ENCODE measurements around the gene NUDT13.

Gene NUDT13

GRCh38 chr10:73116017-73116416, 5.8 kb downstream of the NUDT13 start:
- H4K8ac ChIP-seq (ENCODE audit: low read depth, low read length) = no peak overlapping the region
- H3K18ac ChIP-seq (ENCODE audit: low read length) = no peak overlapping the region
- no peaks in the 10 kb centered on the region for H3K27me3 ChIP-seq (ENCODE audit: control insufficient read depth in 3 of 3, insufficient read depth in 3 of 3, low read depth in 1 of 3, low read length in 3 of 3)
- H4K91ac ChIP-seq (ENCODE audit: low read depth, low read length, poor library complexity) = no peak overlapping the region
- H2AK5ac ChIP-seq (ENCODE audit: low read depth, low read length) = no peak overlapping the region
- H3K9me3 ChIP-seq (replicated peaks in 1 of 2; ENCODE audit: control insufficient read depth in 2 of 2, insufficient read depth in 1 of 2, low read depth in 1 of 2, low read length in 2 of 2) = no peaks in the 10 kb centered on the region
- H2BK5ac ChIP-seq (ENCODE audit: low read length) = no peak overlapping the region
- WGBS, 2 donors (ENCODE audit: extremely low coverage in 2 of 2, insufficient read length in 2 of 2, insufficient replicate concordance in 1 of 2) = no CpG with 5 or more reads among the region's 1 CpG
- H3K27ac ChIP-seq (replicated peaks; ENCODE audit: low read length) = no peak overlapping the region
- H3K4me2 ChIP-seq (ENCODE audit: insufficient read depth, low read length, poor library complexity, severe bottlenecking) = no peak overlapping the region
- no peak for DNase-seq (ENCODE audit: low spot score)
- H3K23ac ChIP-seq (ENCODE audit: low read depth, low read length, poor library complexity) = no peak overlapping the region
- no peak overlapping the region for H2BK12ac ChIP-seq (ENCODE audit: low read length)
- no peak overlapping the region for H2BK120ac ChIP-seq (ENCODE audit: low read depth, low read length)
- H3K79me1 ChIP-seq (ENCODE audit: low read depth, low read length) = no peaks in the 10 kb centered on the region
- peaks cover 0 to 22% of the 10 kb centered on the region in 2 donors for H3K36me3 ChIP-seq (replicated peaks in 1 of 2; ENCODE audit: control insufficient read depth in 2 of 2, insufficient read depth in 2 of 2, low read length in 2 of 2)
- H3K4me1 ChIP-seq (ENCODE audit: control insufficient read depth in 2 of 2, insufficient read depth in 1 of 2, low read depth in 1 of 2, low read length in 2 of 2) = peaks cover 2 to 4% of the 10 kb centered on the region in 2 donors
- no peak overlapping the region for H3K9ac ChIP-seq (ENCODE audit: low read depth, low read length, poor library complexity)
- H3K14ac ChIP-seq (ENCODE audit: low read length) = no peak overlapping the region
- H2BK15ac ChIP-seq (ENCODE audit: low read length) = no peak overlapping the region
- no peak overlapping the region for H3K4ac ChIP-seq (ENCODE audit: low read length)
- H2AFZ ChIP-seq (ENCODE audit: low read length) = no peak overlapping the region
- no peak overlapping the region for H3K4me3 ChIP-seq (ENCODE audit: low read length in 2 of 2)

DNA sequence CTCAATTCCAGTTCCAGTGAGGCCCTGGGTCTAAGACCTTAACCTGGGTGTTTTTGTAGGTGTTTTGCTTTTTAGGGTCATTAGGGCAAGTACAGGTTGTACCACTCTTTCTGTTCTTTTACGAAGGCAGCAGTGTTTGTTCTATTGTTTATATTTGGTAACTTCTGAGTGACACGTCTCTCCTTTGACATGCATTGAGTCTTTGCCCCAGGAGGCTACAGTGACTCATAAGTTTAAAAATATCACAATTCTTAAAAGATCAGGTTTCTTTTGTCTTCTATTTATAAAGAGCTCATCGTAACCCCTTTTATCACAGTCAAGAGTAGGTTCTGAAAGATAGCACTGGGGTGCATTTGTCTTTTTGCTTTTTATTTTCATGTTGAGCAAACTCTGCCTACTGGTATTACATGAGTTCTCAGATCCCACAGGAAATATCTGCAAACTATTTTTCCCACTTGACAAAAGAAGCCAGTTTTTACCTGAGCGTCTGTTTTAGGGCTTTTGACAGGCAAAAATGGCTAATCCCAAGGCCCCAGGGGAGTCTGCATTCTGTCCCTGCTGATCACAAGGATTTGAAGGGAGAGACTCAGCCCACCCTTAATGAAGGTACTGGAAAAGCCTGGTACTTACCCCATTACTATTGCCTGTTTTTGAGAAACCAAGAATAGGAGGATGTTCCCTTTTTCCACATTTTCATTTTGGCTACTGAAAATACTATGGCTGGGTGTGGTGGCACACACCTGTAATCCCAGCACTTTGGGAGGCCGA, 7.9 kb downstream of the NUDT13 start:
- Histone ChIP-seq H2BK120ac (ENCODE audit: low read depth, low read length) (no peak overlapping the region), H3K4ac (ENCODE audit: low read length) (no peak overlapping the region), H2BK5ac (ENCODE audit: low read length) (no peak overlapping the region), H3K18ac (ENCODE audit: low read length) (no peak overlapping the region), H3K36me3 (replicated peaks in 1 of 2; ENCODE audit: control insufficient read depth in 2 of 2, insufficient read depth in 2 of 2, low read length in 2 of 2) (peaks cover 0 to 26% of the 10 kb centered on the region in 2 donors), H2AFZ (ENCODE audit: low read length) (no peak overlapping the region), H3K27me3 (ENCODE audit: control insufficient read depth in 3 of 3, insufficient read depth in 3 of 3, low read depth in 1 of 3, low read length in 3 of 3) (no peaks in the 10 kb centered on the region), H3K9ac (ENCODE audit: low read depth, low read length, poor library complexity) (no peak overlapping the region), H3K4me2 (ENCODE audit: insufficient read depth, low read length, poor library complexity, severe bottlenecking) (no peak overlapping the region), H4K8ac (ENCODE audit: low read depth, low read length) (no peak overlapping the region), H3K14ac (ENCODE audit: low read length) (no peak overlapping the region), H2BK15ac (ENCODE audit: low read length) (no peak overlapping the region), H2AK5ac (ENCODE audit: low read depth, low read length) (no peak overlapping the region), H3K9me3 (replicated peaks in 1 of 2; ENCODE audit: control insufficient read depth in 2 of 2, insufficient read depth in 1 of 2, low read depth in 1 of 2, low read length in 2 of 2) (no peaks in the 10 kb centered on the region), H3K4me1 (ENCODE audit: control insufficient read depth in 2 of 2, insufficient read depth in 1 of 2, low read depth in 1 of 2, low read length in 2 of 2) (peaks cover 2 to 4% of the 10 kb centered on the region in 2 donors), H3K4me3 (ENCODE audit: low read length in 2 of 2) (no peak overlapping the region), H4K91ac (ENCODE audit: low read depth, low read length, poor library complexity) (no peak overlapping the region), H3K27ac (replicated peaks; ENCODE audit: low read length) (no peak overlapping the region), H2BK12ac (ENCODE audit: low read length) (no peak overlapping the region), H3K23ac (ENCODE audit: low read depth, low read length, poor library complexity) (no peak overlapping the region), H3K79me1 (ENCODE audit: low read depth, low read length) (no peaks in the 10 kb centered on the region)
- WGBS, 2 donors (ENCODE audit: extremely low coverage in 2 of 2, insufficient read length in 2 of 2, insufficient replicate concordance in 1 of 2) = no CpG with 5 or more reads among the region's 5 CpGs
- DNase-seq (ENCODE audit: low spot score) = no peak

DNA sequence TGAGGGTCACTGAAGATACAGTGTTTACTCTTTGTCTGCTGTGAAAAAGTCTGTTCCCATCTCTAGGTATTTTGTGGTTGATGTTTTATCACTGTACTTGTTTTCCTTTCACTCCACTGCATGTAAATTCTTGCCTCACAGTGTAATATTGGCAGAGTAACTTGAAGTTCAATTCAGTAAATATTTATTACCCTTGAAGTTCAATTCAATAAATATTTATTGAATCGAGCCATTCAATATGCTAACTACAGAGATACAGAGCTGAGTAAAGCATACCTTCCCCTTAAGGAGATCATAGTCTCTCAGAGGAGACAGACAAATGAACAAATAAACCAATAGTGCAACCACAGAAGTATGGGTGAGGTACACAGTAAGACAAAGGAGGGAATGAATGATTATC, 9.2 kb downstream of the NUDT13 start:
- Histone ChIP-seq H3K4me1 (ENCODE audit: control insufficient read depth in 2 of 2, insufficient read depth in 1 of 2, low read depth in 1 of 2, low read length in 2 of 2) (peaks cover 2 to 4% of the 10 kb centered on the region in 2 donors), H3K18ac (ENCODE audit: low read length) (no peak overlapping the region), H3K9ac (ENCODE audit: low read depth, low read length, poor library complexity) (no peak overlapping the region), H3K9me3 (replicated peaks in 1 of 2; ENCODE audit: control insufficient read depth in 2 of 2, insufficient read depth in 1 of 2, low read depth in 1 of 2, low read length in 2 of 2) (no peaks in the 10 kb centered on the region), H2AFZ (ENCODE audit: low read length) (no peak overlapping the region), H4K91ac (ENCODE audit: low read depth, low read length, poor library complexity) (no peak overlapping the region), H4K8ac (ENCODE audit: low read depth, low read length) (no peak overlapping the region), H3K36me3 (replicated peaks in 1 of 2; ENCODE audit: control insufficient read depth in 2 of 2, insufficient read depth in 2 of 2, low read length in 2 of 2) (peaks cover 2 to 36% of the 10 kb centered on the region in 2 donors), H2BK15ac (ENCODE audit: low read length) (no peak overlapping the region), H3K27me3 (ENCODE audit: control insufficient read depth in 3 of 3, insufficient read depth in 3 of 3, low read depth in 1 of 3, low read length in 3 of 3) (no peaks in the 10 kb centered on the region), H3K79me1 (ENCODE audit: low read depth, low read length) (no peaks in the 10 kb centered on the region), H3K4me2 (ENCODE audit: insufficient read depth, low read length, poor library complexity, severe bottlenecking) (no peak overlapping the region), H3K14ac (ENCODE audit: low read length) (no peak overlapping the region), H3K23ac (ENCODE audit: low read depth, low read length, poor library complexity) (no peak overlapping the region), H2AK5ac (ENCODE audit: low read depth, low read length) (no peak overlapping the region), H2BK120ac (ENCODE audit: low read depth, low read length) (no peak overlapping the region), H3K4ac (ENCODE audit: low read length) (no peak overlapping the region), H2BK12ac (ENCODE audit: low read length) (no peak overlapping the region), H3K4me3 (ENCODE audit: low read length in 2 of 2) (no peak overlapping the region), H3K27ac (replicated peaks; ENCODE audit: low read length) (no peak overlapping the region), H2BK5ac (ENCODE audit: low read length) (no peak overlapping the region)
- DNase-seq (ENCODE audit: low spot score) = no peak
- no CpG with 5 or more reads among the region's 1 CpG for WGBS, 2 donors (ENCODE audit: extremely low coverage in 2 of 2, insufficient read length in 2 of 2, insufficient replicate concordance in 1 of 2)

DNA sequence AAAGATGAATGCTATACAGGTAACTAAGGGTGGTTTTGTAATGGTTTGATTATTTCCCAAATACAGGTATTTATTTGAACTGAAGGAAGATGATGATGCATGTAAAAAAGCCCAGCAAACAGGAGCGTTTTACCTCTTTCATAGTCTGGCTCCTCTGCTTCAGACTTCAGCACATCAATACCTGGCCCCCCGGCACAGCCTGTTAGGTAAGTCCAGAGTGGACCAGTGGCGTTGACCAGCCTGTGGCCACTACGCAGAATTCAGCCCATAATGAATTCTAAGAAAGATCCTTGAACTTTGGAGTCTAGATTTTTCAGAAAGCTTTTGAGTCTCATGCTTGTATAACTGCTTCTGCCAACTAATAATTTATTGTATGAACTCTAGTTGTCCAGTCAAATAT, 9.7 kb downstream of the NUDT13 start:
- no peak overlapping the region for H4K91ac ChIP-seq (ENCODE audit: low read depth, low read length, poor library complexity)
- H3K79me1 ChIP-seq (ENCODE audit: low read depth, low read length) = no peaks in the 10 kb centered on the region
- H3K4ac ChIP-seq (ENCODE audit: low read length) = no peak overlapping the region
- no peak for DNase-seq (ENCODE audit: low spot score)
- H2BK5ac ChIP-seq (ENCODE audit: low read length) = no peak overlapping the region
- no CpG with 5 or more reads among the region's 4 CpGs for WGBS, 2 donors (ENCODE audit: extremely low coverage in 2 of 2, insufficient read length in 2 of 2, insufficient replicate concordance in 1 of 2)
- H3K36me3 ChIP-seq (replicated peaks in 1 of 2; ENCODE audit: control insufficient read depth in 2 of 2, insufficient read depth in 2 of 2, low read length in 2 of 2) = peaks cover 2 to 40% of the 10 kb centered on the region in 2 donors
- H2BK120ac ChIP-seq (ENCODE audit: low read depth, low read length) = no peak overlapping the region
- no peak overlapping the region for H3K23ac ChIP-seq (ENCODE audit: low read depth, low read length, poor library complexity)
- no peak overlapping the region for H2AK5ac ChIP-seq (ENCODE audit: low read depth, low read length)
- H2AFZ ChIP-seq (ENCODE audit: low read length) = no peak overlapping the region
- H3K4me1 ChIP-seq (ENCODE audit: control insufficient read depth in 2 of 2, insufficient read depth in 1 of 2, low read depth in 1 of 2, low read length in 2 of 2) = peaks cover 2 to 4% of the 10 kb centered on the region in 2 donors
- H3K4me3 ChIP-seq (ENCODE audit: low read length in 2 of 2) = no peak overlapping the region
- no peak overlapping the region for H3K14ac ChIP-seq (ENCODE audit: low read length)
- no peak overlapping the region for H2BK15ac ChIP-seq (ENCODE audit: low read length)
- H3K4me2 ChIP-seq (ENCODE audit: insufficient read depth, low read length, poor library complexity, severe bottlenecking) = no peak overlapping the region
- H3K27me3 ChIP-seq (ENCODE audit: control insufficient read depth in 3 of 3, insufficient read depth in 3 of 3, low read depth in 1 of 3, low read length in 3 of 3) = no peaks in the 10 kb centered on the region
- H3K9ac ChIP-seq (ENCODE audit: low read depth, low read length, poor library complexity) = no peak overlapping the region
- H3K9me3 ChIP-seq (replicated peaks in 1 of 2; ENCODE audit: control insufficient read depth in 2 of 2, insufficient read depth in 1 of 2, low read depth in 1 of 2, low read length in 2 of 2) = no peaks in the 10 kb centered on the region
- H2BK12ac ChIP-seq (ENCODE audit: low read length) = no peak overlapping the region
- H4K8ac ChIP-seq (ENCODE audit: low read depth, low read length) = no peak overlapping the region
- no peak overlapping the region for H3K27ac ChIP-seq (replicated peaks; ENCODE audit: low read length)
- no peak overlapping the region for H3K18ac ChIP-seq (ENCODE audit: low read length)
